Brain pericyte (primary cell): ENCODE measurements around the gene CNOT8.
"Not testable (repeated sequence)": the region's sequence is repeated elsewhere in the genome, so short reads cannot be mapped to it uniquely, and the experiment has no call there.

Experiments used
- DNase-seq: peaks from one replicate; pipeline ENCODE4 v3.0.0-alpha.2; 2012; ENCODE audit warnings: low read depth, low spot score

Gene CNOT8

DNA sequence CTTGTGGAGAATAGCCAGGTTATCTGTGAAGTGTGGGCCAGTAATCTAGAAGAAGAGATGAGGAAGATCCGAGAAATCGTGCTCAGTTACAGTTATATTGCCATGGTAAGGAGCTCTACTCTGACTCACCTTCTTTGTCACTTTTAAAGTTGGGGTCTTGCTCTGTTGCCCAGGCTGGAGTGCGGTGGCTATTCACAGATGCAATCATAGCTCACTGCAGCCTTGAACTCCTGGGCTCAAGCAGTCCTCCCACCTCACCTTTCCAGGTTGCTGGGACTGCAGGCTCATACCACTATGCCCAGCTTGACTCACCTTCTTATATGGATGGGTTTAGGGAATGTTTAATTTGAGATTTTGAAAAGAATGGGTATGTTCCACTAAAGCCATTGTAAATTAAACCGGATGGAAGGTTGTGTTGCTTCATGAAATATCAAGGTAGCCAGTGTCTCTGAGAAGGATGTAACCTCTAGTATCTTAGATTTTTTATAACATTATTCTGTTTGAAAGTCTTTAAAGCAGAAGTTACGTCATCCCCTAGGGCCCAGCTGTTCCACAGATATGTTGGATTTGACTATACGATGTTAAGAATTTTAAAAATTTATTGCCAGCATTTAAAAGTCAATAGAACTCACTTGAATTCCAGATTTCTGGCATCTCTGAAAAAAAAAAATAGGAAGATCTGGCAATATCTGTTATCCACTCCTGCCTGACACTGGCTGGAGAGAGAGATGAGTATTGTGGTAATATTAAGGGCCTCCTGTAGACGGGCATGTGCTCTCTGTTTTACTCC, 5.1 kb downstream of the CNOT8 start:
- no peak for DNase-seq

DNA sequence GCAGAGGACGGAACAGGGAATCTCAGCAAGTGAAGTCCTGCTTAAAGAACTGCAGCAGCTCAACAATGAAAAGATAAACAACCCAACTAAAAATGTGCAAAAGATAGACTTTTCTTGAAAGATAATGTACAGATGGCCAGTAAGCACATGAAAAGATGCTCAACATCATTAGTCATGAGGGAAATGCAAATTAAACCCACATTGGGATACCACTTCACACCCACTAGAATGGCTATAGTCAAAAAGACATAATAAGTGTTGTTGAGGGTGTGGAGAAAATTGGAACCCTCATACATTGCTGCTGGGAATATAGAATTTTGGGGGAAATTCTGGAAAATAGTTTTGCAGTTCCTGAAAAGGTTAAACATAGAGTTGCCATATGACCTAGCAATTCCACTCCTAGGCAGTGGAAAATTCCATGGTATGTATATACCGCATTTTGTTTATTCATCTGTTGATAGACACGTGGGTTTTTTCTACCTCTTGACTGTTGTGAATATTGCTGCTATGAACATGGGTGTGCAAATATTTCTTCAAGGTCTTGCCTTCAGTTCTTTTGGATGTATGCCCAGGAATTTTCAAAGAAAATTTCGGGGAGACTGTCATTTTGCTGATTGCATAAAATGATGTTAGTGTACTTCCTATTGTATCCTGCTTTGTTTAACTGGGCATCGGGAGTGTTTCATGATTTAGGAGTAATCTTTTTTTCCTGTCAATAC, 7.2 kb downstream of the CNOT8 start:
- DNase-seq = no peak

DNA sequence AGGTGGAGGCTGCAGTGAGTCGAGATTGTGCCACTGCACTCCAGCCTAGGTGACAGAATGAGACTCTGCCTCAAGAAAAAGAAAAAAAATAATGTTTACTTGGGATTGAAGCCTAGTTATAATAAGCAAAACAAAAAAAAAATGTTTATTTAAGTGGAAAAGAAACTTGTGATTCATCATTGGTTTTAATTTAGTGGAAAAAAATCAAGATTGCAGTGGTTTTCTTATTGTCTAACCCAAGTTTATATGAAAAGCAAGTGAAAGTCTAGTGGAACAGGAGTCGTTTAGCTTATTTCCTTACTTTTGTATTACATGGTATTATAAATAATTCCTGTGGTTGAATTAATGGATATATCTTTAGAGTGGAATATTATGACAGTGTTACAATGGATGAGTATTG, 8.4 kb downstream of the CNOT8 start:
- DNase-seq = no peak

DNA sequence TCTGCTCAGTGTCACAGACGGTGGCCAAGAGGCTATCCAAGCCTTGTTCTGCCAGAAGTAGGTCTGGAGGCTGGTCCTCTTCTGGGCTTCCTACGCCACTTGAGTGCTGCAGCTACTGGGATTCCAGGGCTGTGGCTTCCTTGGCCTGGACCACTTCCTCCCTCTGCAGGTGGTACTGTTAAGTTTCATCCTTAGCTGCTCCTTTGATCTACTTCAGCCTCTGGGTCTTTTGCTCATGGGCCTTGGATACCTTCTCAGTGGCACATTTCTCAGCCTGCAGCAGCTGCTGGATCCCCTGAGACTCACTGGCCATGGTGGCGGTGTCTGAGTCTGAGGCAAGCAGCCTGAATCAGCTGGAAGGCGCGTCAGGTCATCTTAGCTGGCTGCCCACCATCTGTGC, 10.3 kb downstream of the CNOT8 start:
- no peak for DNase-seq

DNA sequence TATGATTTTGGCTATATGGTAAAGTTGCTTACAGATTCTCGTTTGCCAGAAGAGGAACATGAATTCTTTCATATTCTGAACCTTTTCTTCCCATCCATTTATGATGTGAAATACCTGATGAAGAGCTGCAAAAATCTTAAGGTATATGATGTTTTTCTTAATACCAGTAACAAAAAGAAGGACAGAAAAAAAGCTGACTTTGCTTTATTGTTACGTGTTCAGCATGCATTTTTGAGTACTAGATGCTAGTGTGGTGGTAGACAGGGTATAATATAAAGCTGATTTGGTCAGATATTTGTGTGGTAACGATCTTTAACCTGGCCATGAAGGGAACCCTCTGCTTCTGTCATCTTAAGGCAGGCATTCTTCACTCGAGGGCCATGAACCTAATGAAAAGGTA, 13.3 kb downstream of the CNOT8 start:
- DNase-seq = no peak

DNA sequence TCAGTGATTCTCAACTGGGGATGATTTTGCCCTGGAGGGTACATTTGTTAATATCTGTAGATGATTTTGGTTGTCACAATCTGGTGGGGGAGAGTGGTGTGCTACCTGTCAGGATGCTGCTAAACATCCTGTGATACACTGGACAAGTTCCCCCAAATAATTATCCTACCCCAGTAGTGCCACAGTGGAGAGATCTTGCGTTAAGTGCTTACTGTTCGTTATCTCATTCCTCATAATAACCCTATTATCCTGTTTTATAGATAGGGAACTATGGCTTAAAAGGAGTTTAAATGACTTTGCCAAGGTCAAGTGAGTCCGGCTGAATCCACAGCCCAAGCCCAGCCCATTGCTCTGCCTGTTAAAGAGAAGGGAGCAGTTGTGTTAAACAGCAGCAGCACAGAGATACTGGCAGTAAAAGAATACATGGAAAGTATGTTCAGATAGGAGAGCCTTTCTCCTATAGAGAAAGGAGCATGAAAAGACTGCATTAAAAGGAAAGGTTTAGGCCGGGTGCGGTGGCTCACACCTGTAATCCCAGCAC, 15.4 kb downstream of the CNOT8 start:
- no peak for DNase-seq

DNA sequence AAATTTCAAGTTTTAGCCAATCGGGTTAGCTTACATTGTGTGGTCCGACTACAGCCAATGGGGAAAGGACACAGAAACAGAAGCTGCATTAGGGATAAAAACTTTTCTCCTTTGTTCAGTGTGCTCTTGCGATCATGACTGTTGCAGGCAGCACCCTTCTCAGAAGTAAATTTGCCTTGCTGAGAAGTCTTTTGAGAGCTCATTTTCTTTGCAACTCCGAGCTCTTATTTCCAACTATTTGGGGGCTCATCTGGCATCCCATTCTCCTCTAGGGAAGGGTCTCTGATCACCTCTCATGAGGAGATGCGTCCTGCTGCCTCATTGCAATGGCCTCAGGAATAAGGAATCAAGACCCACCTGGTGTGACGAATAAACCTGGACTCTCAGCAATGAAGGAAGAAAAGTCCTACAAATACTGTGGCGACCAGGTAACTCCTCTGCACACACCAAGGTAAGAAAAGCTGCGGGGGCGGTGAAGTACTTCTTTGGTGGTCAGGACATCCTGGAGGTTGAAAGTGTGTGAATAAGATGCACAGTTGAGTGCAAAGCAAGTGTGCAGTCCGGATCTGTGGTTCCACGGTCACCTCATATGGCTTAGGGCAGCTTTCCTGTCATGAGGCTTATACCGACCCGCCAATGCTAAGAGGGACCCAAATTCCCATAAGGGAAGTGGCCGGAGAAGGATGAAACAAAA, 20.4 kb downstream of the CNOT8 start:
- DNase-seq = no peak

DNA sequence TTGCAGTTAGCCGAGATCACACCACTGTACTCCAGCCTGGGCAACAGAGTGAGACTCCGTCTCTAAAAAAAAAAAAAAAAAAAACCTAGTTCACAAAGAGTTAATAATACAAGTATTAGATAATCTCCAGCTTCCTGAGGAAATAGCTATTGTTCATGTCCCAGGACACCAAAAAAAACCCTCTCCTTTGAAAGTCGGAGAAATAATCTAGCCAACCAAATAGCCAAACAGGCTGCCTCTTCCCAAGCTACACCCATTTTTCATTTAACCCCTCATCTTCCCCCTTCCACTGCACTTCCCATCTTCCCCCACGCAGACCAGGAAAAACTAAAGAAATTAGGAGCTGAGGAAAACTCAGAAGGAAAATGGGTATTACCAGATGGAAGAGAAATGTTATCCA, 23.6 kb downstream of the CNOT8 start:
- no peak for DNase-seq

DNA sequence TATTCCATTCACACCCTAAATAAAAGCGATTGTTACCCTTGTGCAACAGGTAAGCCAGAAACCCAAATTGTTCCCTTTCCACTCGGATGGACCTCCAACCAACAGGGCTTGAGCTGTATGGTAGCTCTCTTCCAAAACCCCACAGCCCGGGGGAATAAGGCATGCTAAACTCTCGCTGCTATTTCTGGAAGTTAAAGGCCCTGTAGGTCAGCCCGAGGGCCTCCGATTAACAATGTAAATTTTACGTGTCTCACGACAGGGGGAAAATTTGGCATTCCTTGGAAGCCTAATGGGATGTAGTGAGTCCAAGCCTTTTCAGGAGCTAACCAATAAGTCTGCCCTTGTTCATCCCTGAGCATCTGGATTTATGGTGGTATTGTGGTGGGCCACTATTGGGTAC, 26.0 kb downstream of the CNOT8 start:
- no peak for DNase-seq

DNA sequence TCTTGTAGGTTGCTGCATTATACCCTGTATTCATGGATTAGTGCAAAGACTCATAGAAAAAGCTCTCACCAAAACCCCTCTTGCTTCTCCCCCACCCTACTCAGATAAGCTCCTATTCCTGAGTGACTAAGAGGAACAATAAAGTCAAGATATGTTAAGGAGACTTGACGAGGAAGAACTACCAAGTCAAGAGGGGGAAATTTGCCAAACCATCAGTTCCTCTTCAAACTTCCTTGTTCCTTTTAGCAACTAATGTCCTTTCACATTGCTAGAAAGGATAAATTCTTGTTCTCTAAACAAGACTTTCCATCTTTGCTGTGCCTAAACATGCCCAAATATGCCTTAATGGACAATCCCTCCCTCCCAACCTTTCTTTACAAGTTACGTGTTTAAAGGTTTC, 27.0 kb downstream of the CNOT8 start:
- DNase-seq = no peak

DNA sequence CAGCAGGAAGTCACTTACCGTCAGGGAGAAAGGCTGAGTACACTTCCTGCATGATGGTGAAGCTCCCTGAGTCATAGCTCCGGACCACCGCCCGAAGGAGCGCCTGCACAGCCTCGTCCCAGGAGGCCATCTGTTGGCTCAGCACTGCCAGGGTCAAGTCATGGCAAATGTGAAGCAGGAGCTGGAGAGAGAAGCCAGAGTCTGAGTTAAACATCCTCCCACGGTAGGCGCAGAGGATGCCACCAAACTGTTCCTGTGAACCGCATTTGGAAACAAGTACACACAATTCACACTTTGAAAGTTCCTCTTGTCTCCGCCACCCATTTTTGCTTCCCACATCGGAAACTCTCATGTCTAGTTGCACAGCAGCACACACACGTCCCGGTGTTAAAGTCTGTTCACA, 33.9 kb downstream of the CNOT8 start:
- no peak for DNase-seq

DNA sequence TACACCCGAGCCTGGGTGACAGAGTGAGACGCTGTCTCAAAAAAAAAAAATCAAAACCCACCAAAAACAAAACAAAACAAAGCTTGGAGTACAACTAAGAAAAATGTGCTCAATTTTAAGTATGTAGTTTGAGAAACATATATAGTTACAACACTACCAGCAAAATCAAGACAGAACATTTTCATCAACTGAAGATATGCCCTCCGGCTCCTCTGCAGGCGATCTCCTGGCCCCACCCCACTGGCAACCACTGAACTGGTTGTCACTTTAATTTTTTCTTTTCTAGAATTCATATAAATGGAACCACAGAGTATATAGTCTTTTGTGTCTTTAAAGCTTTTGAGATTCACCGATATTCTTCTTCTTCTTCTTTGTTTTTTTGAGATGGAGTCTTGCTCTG, 35.0 kb downstream of the CNOT8 start:
- DNase-seq = no peak

DNA sequence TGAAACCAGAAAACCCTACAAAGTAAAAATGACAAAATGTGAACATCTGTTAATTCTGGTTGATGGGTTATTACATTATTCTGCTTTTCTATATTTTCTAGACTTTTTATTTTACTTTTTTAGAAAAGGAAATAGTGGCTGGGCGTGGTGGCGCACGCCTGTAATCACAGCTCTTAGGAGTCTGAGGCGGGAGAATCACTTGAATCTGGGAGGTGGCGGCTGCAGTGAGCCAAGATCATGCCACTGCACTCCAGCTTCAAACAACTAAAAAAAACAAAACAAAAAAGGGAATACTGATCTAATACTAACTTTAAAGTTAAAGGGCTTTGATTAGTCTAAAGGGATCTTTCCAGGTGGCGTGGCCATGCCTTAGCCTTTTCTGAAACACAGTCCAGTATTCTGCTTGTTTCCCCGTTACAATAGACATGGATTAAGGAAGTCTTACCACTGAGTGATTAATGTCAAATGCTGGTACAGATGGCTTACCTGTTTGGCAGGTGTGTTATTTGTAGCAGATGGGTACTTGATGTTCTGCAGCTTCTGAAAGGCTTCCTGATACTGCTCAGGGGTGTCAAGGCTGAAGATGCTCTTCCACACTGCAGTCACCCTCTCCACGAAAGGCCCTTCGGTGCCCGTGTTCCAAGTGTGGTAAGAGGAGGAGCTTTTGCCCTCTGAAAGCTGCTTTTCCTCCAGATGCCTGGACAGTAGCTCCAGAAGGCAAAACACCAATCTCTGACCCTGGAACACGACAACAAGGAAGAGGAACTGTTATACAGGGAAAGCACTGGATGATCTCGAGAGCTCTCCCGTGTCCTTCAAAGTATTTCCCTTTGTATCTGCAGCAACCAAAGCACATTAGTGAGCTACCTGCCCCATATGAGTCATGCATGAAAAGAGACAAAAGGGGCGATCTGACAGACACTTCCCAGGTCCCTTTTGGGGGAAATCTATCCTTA, 37.5 kb downstream of the CNOT8 start:
- DNase-seq = no peak

DNA sequence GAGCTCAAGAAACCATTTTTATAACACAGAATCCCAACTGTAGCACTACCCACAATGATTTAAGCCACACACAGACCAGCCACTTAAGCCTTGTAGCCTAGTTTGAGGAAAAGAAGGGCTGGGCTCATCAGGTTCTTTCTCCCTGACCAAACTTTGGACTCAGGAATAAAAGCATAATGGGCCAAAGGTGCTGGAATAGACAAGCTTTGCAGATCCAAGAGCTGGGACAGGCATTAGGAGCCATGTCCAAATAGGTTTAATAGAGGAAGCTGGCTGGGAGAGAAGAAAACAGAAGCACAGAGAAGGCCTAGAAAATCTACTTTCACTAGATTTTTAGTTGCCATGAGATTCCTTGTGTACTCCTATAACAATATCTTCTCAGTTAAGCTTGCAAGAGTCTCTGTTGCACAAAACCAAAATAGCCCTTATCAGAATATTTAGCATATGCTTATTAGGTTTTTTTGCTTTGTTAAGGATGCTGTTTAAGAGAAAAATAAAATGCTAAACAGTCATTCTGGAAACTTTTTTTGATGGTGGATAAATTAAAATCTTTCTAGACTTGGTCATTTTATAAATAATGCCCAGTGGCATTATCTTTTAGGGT, 38.2 kb downstream of the CNOT8 start:
- DNase-seq = no peak

DNA sequence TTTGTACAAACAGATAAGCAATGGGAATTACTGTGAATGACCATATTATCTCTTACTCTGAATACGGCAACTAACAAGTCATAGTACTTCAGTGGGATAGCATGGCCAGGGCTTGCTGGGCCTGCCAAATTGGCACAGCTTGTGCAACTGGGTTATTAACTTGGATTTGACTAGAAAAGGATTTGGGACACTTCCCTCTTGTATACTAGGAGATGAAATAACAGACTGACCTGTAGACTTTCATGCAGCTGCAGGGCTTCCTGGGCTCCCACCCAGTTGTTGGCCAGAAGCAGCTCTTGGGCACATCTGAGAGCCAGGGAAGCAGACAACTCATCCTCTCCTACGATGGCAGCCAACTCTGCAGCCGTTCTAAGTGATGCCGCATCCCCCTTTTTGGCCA, 39.8 kb downstream of the CNOT8 start:
- no peak for DNase-seq

DNA sequence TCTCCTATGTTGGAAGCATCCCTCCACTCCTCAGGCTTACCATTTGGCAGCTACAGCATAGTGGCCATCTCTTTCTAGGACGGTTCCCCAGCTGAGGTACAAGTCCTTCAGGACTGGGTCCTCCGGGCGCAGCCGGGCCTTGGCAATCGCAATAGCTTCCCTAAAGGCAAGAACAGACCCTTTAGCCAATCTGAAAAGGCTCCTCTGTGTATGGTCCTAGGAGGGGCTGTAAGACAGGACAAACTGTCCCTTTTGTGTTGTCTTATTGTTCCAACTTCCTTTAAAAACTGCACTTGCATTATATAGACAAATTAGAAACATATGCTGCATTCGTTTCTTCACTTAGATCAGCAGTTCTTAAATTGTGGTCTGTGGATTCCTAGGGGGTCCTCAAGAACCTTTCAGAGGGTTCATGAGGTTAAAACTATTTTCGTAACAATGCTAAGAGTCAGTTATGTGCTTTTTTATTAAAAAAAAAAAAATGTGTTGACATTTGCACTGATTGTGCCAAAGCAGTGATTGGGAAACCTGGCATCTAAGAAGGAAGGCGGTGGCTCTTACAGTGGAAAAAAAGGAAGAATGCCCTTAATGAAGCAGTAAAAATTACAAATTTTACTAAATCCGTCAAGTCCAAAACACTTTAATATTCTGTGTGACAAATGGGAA, 40.9 kb downstream of the CNOT8 start:
- DNase-seq = peak; percentile 54

DNA sequence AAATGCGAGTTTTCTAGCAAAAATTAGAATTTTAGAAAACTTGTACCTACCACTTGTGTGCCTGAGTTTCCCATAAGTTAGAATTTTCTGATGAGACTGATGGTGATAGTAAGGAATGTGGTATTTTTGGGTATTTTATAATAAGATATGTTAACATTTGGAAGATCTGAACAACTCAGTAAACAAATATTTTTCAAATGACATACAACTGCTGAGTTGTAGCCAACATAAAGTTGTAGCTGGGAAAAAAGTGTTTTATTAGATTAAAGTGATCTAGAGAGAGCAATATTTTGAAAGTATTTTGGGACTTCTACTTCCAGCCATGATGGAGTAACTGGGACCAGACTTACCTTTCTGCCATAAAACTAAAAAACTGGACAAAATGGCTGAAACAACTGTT, 41.6 kb downstream of the CNOT8 start:
- no peak for DNase-seq

DNA sequence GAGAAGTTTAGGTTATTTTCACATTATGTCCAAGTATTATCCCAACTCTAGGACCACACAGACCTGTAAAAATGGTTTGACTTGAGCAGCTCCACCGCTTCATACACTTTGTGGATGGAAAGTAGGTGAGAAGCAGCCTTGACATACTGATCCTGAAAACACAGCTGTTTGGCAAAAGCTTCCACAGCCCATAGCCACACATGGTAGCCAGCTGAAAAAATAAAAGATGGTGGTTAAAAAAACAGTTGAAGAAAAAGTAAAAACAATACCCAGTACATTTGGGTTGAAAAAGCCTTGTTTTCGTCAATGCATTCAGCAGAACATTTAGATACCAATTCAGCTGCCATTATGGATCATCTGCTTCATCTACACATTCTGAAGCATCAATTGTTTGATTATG, 42.8 kb downstream of the CNOT8 start:
- DNase-seq = peak; percentile 90

DNA sequence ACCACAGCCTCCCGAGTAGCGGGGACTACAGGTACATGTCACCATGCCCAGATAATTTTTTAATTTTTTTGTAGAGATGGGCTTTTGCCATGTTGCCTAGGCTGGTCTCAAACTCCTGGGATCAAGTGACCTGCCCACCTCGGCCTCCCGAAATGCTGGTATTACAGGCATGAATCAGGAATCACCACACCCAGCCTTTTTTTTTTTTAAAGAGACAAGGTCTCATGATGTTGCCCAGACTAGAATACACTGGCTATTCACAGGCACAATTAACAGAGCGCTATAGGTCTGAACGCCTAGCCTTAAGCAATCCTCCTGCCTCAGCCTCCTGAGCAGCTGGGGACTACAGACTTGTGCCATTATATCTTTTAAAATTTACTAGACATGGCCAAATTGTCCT, 43.5 kb downstream of the CNOT8 start:
- no peak for DNase-seq

DNA sequence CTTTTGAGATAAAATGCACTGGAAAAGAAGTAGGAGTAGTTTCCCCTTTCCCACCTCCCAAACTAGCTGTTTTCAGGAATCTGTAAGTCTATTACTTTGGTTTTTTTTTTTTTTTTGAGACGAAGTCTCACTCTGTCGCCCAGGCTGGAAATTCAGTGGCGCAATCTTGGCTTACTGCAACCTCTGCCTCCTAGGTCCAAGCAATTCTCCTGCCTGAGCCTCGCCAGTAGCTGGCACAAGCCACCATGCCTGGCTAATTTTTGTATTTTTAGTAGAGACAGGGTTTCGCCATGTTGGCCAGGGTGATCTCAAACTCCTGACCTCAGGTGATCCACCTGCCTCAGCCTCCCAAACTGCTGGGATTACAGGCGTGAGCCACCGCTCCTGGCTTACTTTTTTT, 47.2 kb downstream of the CNOT8 start:
- DNase-seq = not testable (repeated sequence)
